Measurements from ENCODE around the gene RAB34. TPM values are rescaled to one million over a fixed set of nuclear protein-coding genes. Genes with fewer than 3 reads are reported as not detected.

The RAB34 gene
- total RNA-seq, 1 experiment from 2014 or later: 449 TPM

GRCh38 chr17:28686296-28686695 lies 31.4 kb downstream of the RAB34 start:
- DNase-seq (ENCODE audit: low read depth): no peak

DNA sequence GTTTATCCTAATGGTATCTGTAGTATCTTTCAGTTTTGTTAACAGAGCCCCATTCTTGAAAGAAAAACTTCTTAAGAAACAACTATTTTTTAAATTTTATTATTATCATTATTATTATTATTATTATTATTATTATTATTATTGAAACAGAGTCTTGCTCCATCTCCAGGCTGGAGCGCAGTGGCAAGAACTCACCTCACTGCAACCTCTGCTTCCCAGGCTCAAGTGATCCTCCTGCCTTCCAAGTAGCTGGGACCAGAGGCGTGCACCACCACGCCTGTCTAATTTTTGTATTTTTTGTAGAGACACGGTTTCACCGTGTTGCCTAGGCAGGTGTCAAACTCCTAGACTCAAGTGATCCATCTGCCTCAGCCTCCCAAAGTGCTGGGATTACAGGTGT lies 32.3 kb downstream of the RAB34 start:
- no peak for DNase-seq (ENCODE audit: low read depth)

- peak; percentile 53 for DNase-seq (ENCODE audit: low read depth)
Observed at GRCh38 chr17:28684963-28685362, 32.7 kb downstream of the RAB34 start.

GRCh38 chr17:28682655-28683054 lies 35.0 kb downstream of the RAB34 start:
- DNase-seq (ENCODE audit: low read depth): no peak

GRCh38 chr17:28675980-28676379 lies 41.7 kb downstream of the RAB34 start:
- DNase-seq (ENCODE audit: low read depth): no peak

GRCh38 chr17:28675490-28675889 lies 42.2 kb downstream of the RAB34 start:
- DNase-seq (ENCODE audit: low read depth): no peak

- no peak for DNase-seq (ENCODE audit: low read depth)
Observed at GRCh38 chr17:28669918-28670317, 47.8 kb downstream of the RAB34 start.

DNA sequence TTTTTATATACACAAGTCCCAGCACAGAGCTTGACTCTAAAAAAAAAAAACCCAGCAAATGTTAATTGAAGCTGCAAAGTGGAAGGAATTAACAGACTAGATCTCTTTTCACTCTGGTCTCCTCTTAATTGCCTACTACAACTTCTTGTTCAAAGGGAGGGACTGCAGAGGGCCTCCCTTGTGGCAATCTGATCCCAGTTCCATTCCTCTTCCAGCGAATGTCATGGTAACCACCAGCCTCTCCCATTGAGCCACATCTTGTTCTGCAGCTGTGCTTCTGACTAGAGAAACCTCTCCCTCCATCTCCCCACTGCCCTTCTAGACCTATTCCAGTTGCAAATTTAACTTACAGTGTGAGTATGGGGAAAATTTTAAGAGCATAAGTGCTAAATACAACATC lies 49.8 kb downstream of the RAB34 start:
- peak; percentile 19 for DNase-seq (ENCODE audit: low read depth)

GRCh38 chr17:28665994-28666393 lies 51.7 kb downstream of the RAB34 start:
- DNase-seq (ENCODE audit: low read depth): no peak

Other genes with a start within 250 kb of the RAB34 start
- not detected in 2 replicates for gene SLC13A2, start 244.2 kb downstream of the RAB34 start, total RNA-seq (2014; rRNA removed)
- not detected in 2 replicates for gene FOXN1, start 211.5 kb downstream of the RAB34 start, total RNA-seq (2014; rRNA removed)
- gene UNC119, start 165.2 kb downstream of the RAB34 start, total RNA-seq (2014; rRNA removed): 44.3 and 47.6 TPM in 2 replicates
- gene PIGS, start 146.3 kb downstream of the RAB34 start, total RNA-seq (2014; rRNA removed): 45.2 and 65.0 TPM in 2 replicates
- gene ALDOC, start 141.0 kb downstream of the RAB34 start, total RNA-seq (2014; rRNA removed): 38.5 and 47.4 TPM in 2 replicates
- gene SPAG5, start 118.8 kb downstream of the RAB34 start, total RNA-seq (2014; rRNA removed): 89.8 and 106 TPM in 2 replicates
- gene RSKR, start 103.7 kb downstream of the RAB34 start, total RNA-seq (2014; rRNA removed): 3.5 and 6.1 TPM in 2 replicates
- 119 and 139 TPM in 2 replicates for gene BLTP2, start 72.7 kb downstream of the RAB34 start, total RNA-seq (2014; rRNA removed)
- gene SDF2, start 56.0 kb downstream of the RAB34 start, total RNA-seq (2014; rRNA removed): 47.5 and 47.6 TPM in 2 replicates
- 31.8 and 39.8 TPM in 2 replicates for gene SUPT6H, start 55.7 kb downstream of the RAB34 start, total RNA-seq (2014; rRNA removed)
- 1.2 and 2.4 TPM in 2 replicates for gene PROCA1, start 6.0 kb downstream of the RAB34 start, total RNA-seq (2014; rRNA removed)
- 312 and 418 TPM in 2 replicates for gene RPL23A, start 2.1 kb upstream of the RAB34 start, total RNA-seq (2014; rRNA removed)
- gene TLCD1, start 8.4 kb upstream of the RAB34 start, total RNA-seq (2014; rRNA removed): 9.2 and 9.9 TPM in 2 replicates
- gene NEK8, start 10.9 kb upstream of the RAB34 start, total RNA-seq (2014; rRNA removed): 2.2 and 3.4 TPM in 2 replicates
- 37.4 and 57.5 TPM in 2 replicates for gene TRAF4, start 26.1 kb upstream of the RAB34 start, total RNA-seq (2014; rRNA removed)
- gene FAM222B, start 124.9 kb upstream of the RAB34 start, total RNA-seq (2014; rRNA removed): 16.2 and 18.0 TPM in 2 replicates
- gene ERAL1, start 137.1 kb upstream of the RAB34 start, total RNA-seq (2014; rRNA removed): 41.3 and 49.2 TPM in 2 replicates
- 23.7 and 31.6 TPM in 2 replicates for gene FLOT2, start 179.9 kb upstream of the RAB34 start, total RNA-seq (2014; rRNA removed)
- 4.6 and 5.2 TPM in 2 replicates for gene DHRS13, start 185.2 kb upstream of the RAB34 start, total RNA-seq (2014; rRNA removed)
- 28.2 and 29.0 TPM in 2 replicates for gene PHF12, start 233.7 kb upstream of the RAB34 start, total RNA-seq (2014; rRNA removed)

All from LHCN-M2 (cell line).